Measurements from ENCODE around the gene POLG.

Gene POLG

GRCh38 chr15:89334510-89335297 is at the start of gene POLG:
POLG (minus strand) TSS chr15:89334824; CDS start chr15:89333754, 1,070 bp downstream.
- peak; percentile 99 for DNase-seq

DNA sequence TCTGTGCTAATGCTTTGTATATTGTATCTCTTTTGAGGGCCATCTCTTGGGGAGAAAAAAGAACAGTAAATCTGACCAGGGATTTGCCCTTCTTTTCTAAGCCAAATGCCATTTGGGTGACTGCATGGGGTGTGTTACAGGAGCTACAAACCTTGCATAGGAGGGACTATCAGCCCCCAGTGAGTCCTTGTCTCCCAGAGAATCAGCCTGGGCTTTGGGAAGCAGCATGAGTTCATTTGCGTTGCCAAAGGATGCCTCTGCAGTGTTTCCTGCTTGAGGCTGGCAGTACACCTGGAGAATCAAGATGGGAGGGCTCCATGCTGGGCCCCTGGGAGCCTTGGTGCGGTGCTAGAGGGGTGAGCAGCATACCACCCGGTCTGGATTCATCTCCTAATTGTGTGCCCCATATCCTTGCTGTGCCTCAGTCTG is 49.6 kb upstream of the POLG start:
- DNase-seq, result no peak

GRCh38 chr15:89383365-89384175 is 48.9 kb upstream of the POLG start:
- peak; percentile 16 for DNase-seq

- no peak for DNase-seq
Measured at GRCh38 chr15:89381888-89382686, 47.5 kb upstream of the POLG start.

- no peak for DNase-seq
Measured at GRCh38 chr15:89381331-89381730, 46.7 kb upstream of the POLG start.

DNA sequence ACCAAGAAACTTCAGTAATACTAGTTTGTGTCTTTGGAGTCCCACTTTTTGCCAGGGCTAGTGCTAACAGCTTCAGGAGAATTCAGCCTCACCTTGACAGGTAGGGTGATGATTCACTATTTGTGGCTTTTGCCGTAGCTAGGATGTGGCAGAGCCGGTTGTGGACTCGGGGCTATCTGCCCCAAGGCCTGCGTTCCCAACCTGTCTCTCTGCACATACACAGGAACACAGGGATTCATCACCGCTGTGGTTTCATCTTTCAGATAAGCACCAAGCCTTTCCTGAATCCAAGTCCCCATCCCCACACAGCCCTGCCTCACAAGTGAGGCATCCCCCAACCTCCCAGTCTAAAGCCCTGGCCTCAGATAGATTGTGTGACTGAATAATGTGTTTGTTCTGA is 45.2 kb upstream of the POLG start:
- no peak for DNase-seq

DNA sequence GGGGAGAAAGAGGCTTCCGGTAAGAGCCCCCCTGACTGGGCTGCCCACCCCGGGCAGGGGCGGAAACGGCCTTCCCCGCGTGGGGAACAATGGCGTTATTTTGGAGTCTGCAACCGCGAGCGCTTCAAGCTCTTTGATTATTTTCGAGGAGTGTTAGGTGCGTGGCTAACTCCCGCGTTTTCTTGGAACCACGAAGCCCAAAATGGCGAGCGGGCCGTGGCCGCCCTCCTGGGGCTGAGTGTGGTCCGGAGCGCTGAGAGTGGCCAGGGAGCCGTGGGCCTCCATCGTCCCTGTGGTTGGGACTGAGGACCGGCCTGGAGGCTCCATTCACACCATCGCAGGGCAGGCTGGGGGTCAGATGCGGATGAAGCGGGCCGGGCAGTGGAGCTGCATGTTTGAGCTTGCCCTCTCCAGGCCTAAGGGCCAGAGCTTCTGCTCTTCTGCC is 44.6 kb upstream of the POLG start:
- no peak for DNase-seq

- no peak for DNase-seq
Measured at GRCh38 chr15:89378296-89379151, 43.9 kb upstream of the POLG start.

GRCh38 chr15:89377842-89378295 is 43.2 kb upstream of the POLG start:
- no peak for DNase-seq

DNA sequence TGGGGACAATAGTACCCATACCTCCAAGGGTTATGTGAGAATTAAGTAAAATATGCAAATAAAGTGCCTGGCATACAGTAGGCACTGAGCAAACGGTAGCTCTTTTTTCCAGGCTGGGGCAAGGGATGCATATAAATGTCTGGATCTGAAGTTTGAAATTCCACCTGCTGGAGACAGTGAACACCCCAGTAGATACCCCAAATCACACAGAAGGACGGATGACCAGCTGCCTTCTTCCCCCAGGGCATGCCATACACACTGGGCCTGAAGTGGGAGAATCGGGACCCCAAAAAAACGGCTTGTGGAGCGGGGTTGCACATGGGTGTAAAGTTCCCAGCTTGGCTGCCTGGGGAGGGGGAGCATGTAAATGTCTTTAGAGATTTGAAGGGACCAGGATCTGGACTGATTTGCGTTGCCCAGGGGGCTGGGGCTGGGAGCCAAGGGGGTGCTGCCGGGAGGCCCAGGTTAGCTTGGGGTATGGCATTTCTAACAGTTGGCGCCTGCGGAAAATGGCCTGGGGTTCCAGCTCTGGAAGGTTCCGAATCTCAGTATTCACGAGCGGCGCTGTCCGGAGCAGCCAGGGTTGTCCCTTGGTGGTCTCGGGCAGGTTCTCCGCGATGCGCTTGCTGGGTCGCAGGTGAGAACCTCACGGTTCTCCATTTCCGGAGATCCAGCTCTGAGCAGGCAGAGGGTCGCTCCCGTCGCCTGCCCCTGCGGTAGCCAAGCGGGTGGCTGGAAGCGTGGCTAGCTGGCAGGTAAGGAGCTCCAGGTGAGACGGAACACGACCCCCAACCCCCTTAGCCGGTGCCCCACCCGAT is 42.6 kb upstream of the POLG start:
- DNase-seq, result no peak

DNA sequence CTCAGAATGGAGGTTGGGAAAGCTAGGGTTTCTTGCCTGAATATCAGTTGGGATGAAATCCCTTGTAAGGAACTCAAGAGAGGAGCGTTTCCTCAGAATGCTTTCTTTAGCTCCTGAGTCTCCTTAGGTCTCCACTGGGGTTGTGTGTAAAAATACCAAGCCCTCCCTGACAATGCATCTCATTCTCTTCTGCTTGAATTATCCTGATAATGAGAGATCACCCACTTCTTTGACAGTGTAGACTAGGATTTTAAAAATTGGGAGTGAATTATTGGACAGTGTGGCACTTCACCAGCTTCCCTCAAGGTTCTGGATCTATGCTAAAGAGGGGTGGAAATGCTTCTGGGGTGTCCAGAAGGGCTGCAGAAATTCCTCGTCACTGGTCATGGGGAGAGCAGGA is 41.8 kb upstream of the POLG start:
- DNase-seq, result no peak

DNA sequence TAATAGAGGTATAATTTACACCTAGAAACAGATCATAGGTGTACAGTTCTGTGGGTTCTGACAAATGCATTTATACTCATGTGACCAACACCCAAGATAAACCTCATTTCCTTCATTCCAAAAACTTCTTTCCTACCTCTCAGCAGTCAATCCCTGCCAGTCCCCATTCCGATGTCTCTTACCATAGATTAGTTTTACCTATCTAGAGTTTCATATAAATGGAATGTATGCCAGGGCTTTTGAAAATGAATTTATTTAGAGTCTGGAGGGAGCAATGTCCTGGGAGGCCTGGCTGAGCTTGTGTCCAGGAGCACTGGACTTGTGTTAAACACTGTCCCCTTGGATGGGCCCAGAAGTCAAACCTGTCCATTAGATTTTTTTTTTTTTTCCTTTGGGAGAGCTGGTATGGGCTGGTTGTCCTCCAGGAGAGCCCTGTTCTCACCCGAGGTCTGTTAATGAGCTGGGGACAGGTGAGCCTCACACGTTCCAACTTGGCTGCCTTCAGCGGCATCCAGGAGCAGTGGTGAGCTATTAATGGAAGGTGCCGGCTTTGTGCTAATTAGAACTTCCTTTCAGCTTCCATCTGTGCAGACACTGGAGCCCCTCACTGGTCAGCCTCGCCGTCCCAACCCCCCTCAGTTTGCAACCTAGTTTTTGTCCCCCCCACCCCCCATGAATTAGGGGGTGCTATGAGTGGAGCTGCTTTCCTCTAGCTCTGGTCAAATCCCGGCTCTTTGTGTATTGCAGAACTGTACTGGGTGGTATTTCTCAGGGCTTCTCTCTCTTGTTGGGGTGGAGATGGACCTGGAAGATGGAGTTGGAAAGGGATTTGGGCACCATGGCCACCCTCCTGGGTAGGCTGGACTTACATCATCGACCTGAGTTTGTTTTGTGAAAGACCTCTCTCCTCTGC is 40.7 kb upstream of the POLG start:
- no peak for DNase-seq

- no peak for DNase-seq
Measured at GRCh38 chr15:89374086-89374981, 39.7 kb upstream of the POLG start.

GRCh38 chr15:89372069-89372935 is 37.7 kb upstream of the POLG start:
- no peak for DNase-seq

DNA sequence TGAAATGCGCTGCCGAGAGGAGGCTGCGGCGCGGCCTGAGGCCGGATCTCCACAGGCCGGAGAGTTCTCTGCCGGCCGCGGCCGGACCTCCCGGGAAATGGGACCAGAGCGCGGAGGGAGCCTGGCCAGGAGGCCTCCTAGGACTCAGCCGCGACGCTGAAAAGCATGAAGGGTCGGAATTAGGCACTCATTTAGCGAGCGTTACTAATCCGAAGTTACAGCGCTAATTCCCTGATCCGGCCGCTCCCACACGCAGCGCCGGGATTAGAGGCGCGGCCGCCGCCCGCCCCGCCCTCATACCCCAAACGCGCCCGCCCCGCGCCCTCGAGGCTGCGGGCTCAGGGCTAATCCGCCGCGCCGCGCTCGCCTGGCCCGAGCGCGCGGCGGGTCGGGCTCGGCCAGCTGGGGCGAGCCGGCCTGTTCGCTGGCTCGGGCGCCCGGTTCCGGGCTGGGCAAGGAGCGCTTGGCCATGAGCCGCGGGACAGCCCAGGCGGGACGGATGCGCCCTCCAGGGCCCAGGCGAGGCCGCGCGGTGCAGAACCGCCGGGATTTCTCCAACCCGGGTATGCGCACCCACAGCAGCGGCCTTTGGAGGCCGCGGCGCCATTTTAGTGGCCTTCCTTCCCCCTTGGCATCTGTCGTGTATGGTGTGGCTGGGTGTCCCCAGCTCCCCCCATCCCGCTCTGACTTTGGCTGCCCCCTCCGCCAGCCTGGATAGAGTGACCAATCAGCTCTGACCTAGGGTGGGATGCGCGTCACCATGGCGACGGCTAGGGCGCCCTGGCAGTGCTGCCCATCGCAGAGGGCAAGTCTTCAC is 36.8 kb upstream of the POLG start:
- no peak for DNase-seq

DNA sequence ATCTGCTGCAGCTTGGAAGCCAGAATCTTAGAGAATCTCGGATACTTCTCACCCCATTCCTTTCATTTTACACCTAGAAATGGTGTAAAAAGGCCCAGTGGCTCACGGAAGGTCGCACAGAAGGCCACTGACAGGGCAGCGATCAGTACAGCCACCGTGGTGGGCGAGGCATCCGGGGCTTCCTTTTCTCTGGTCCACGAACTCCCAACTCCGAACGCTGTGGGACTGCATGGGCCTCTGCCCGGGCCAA is 36.3 kb upstream of the POLG start:
- no peak for DNase-seq

All from OCI-M1 (cell line).